Bronchus fibroblast of lung (primary cell): ENCODE measurements around the gene TNNT3. TPM values are rescaled to one million over a fixed set of nuclear protein-coding genes. Genes with fewer than 3 reads are reported as not detected.

Source experiments
- total RNA-seq: library from RNA; depleted of rRNA; stranded (reverse); fragments of >200 nt; gene quantifications from 2 replicates; pipeline ENCODE4 v1.2.3, GENCODE V29; 2015

Gene TNNT3
- not detected in 2 replicates for total RNA-seq

GRCh38 chr11:1919391-1920127 lies at the start of gene TNNT3:
Gene TNNT3, plus strand, starts transcription at chr11:1919703. Its CDS starts 3,172 bp downstream, at chr11:1922875.

GRCh38 chr11:1891831-1892115 lies 27.7 kb upstream of the TNNT3 start, which contains the start of gene PRR33:
Gene PRR33, minus strand, starts transcription at chr11:1891895. Its CDS starts 1,311 bp downstream, at chr11:1890584.

GRCh38 chr11:1946812-1947484 lies 27.4 kb downstream of the TNNT3 start, which contains the start of gene MRPL23:
Gene MRPL23, plus strand, starts transcription at chr11:1947332. Its CDS starts 31 bp downstream, at chr11:1947363.

Other genes with a start within 250 kb of the TNNT3 start
- not detected in 2 replicates for gene KRTAP5-6, start 222.5 kb upstream of the TNNT3 start, total RNA-seq
- gene IFITM10, start 169.1 kb upstream of the TNNT3 start, total RNA-seq: under 0.01 TPM in 1 of 2 replicates, not detected in the other
- 133 and 142 TPM in 2 replicates for gene CTSD, start 155.8 kb upstream of the TNNT3 start, total RNA-seq
- 0.15 TPM in 1 of 2 replicates, not detected in the other for gene SYT8, start 84.7 kb upstream of the TNNT3 start, total RNA-seq
- gene TNNI2, start 80.7 kb upstream of the TNNT3 start, total RNA-seq: not detected in 2 replicates
- 2.0 and 2.7 TPM in 2 replicates for gene LSP1, start 66.6 kb upstream of the TNNT3 start, total RNA-seq
- gene PRR33, start 27.8 kb upstream of the TNNT3 start, total RNA-seq: not detected in 2 replicates
- 324 and 358 TPM in 2 replicates for gene MRPL23, start 27.6 kb downstream of the TNNT3 start, total RNA-seq
- 36.1 and 37.5 TPM in 2 replicates for gene H19, start 78.1 kb downstream of the TNNT3 start, total RNA-seq
- 19.8 and 21.6 TPM in 2 replicates for gene IGF2, start 219.7 kb downstream of the TNNT3 start, total RNA-seq
- gene INS, start 241.5 kb downstream of the TNNT3 start, total RNA-seq: not detected in 2 replicates